22Rv1 (cell line): ENCODE measurements around the gene GDPD1.

Experiments
- ZFX ChIP-seq: fragments of 450-650 bp; IDR thresholded peaks from 2 replicates; pipeline ENCODE4 v1.6.1; 2017; ENCODE audit warnings: antibody characterized with exemption, borderline replicate concordance
- TF ChIP-seq, protein P1 (sequence below): fragments of 450-650 bp; IDR thresholded peaks from 2 replicates; pipeline ENCODE4 v1.5.1; 2017; ENCODE audit warnings: mild to moderate bottlenecking

DNA sequence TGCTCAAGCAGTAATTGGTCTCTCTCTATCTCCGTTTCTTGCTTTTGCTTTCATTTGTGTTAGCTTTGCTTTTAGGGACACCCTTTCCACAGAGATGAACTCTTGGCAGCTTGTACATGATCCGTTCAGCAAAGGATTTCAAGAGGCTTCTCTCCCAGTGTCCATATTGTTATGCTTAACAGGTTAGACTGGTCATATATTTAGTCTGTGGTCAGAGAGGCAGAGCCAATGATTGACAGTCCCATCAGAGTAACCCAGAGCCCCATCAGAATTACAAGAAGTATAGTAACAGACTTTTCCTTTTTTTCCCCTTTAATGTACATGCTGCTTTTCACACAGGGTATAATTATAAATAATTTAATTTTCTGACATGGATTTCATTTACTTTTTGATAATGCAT, 34.4 kb downstream of the GDPD1 start:
- TF ChIP-seq, protein P1, sequence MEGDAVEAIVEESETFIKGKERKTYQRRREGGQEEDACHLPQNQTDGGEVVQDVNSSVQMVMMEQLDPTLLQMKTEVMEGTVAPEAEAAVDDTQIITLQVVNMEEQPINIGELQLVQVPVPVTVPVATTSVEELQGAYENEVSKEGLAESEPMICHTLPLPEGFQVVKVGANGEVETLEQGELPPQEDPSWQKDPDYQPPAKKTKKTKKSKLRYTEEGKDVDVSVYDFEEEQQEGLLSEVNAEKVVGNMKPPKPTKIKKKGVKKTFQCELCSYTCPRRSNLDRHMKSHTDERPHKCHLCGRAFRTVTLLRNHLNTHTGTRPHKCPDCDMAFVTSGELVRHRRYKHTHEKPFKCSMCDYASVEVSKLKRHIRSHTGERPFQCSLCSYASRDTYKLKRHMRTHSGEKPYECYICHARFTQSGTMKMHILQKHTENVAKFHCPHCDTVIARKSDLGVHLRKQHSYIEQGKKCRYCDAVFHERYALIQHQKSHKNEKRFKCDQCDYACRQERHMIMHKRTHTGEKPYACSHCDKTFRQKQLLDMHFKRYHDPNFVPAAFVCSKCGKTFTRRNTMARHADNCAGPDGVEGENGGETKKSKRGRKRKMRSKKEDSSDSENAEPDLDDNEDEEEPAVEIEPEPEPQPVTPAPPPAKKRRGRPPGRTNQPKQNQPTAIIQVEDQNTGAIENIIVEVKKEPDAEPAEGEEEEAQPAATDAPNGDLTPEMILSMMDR: no peak
- no peak for TF ChIP-seq ZFX
